HEK293 (cell line): Measurements from ENCODE around the gene CELA2A.

Source experiments
- CTCF ChIA-PET: fragments of 350-600 bp; formaldehyde crosslinking; extraction: SDS; loops from one replicate; lab custom pipeline; 2021; ENCODE audit warnings: antibody characterized with exemption; lab: Yijun Ruan, JAX
- POLR2A ChIA-PET: fragments of 300-600 bp; formaldehyde crosslinking; extraction: SDS; loops from one replicate; lab custom pipeline; 2020; ENCODE audit warnings: antibody characterized with exemption, inconsistent platforms; lab: Yijun Ruan, JAX
- H3K27ac ChIP-seq: fragments of 200-500 bp; sonication (Bioruptor generic); 2 replicates; pipeline ENCODE4 v1.5.1; 2014; ENCODE audit warnings: low read depth, low read length, control low read depth, inconsistent platforms; ENCODE audit errors: extremely low read depth
- H3K36me3 ChIP-seq, 2 experiments: fragments of 200-500 bp in 1 of 2; sonication (Bioruptor generic) in 1 of 2; 1 replicate in 1 of 2; 2 replicates in 1 of 2; pipeline ENCODE4 v1.5.1; 2014 to 2017; ENCODE audit warnings: inconsistent platforms in 2 of 2, low read length in 2 of 2; ENCODE audit not compliant: control insufficient read depth in 2 of 2, insufficient read depth in 1 of 2
- H3K4me1 ChIP-seq: fragments of 200-500 bp; sonication (Bioruptor generic); 2 replicates; pipeline ENCODE4 v1.5.1; 2014; ENCODE audit warnings: mild to moderate bottlenecking, low read length, inconsistent platforms; ENCODE audit not compliant: control insufficient read depth, insufficient read depth
- H3K4me3 ChIP-seq: 2 replicates; pipeline ENCODE4 v1.5.1; 2011; ENCODE audit warnings: low read depth, mild to moderate bottlenecking, control low read depth, low read length, moderate library complexity
- H3K9me3 ChIP-seq: fragments of 200-500 bp; sonication (Bioruptor generic); 2 replicates; pipeline ENCODE4 v1.5.1; 2014; ENCODE audit warnings: low read depth, low read length, inconsistent platforms; ENCODE audit not compliant: control insufficient read depth, insufficient read depth
- GFI1B ChIP-seq: fragments of 450-650 bp; formaldehyde crosslinking; IDR thresholded peaks from 2 replicates; pipeline ENCODE4 v1.5.1; 2016; ENCODE audit warnings: missing biosample characterization, missing genetic modification characterization
- KLF7 ChIP-seq: fragments of 450-650 bp; formaldehyde crosslinking; IDR thresholded peaks from 2 replicates; pipeline ENCODE4 v1.5.1; 2016; ENCODE audit warnings: missing biosample characterization, missing genetic modification characterization, borderline replicate concordance
- SP7 ChIP-seq: fragments of 450-650 bp; formaldehyde crosslinking; IDR thresholded peaks from 2 replicates; pipeline ENCODE4 v1.5.1; 2016; ENCODE audit warnings: missing biosample characterization, missing genetic modification characterization
- ZBTB20 ChIP-seq: fragments of 450-650 bp; formaldehyde crosslinking; IDR thresholded peaks from 2 replicates; pipeline ENCODE4 v1.5.1; 2016; ENCODE audit warnings: missing biosample characterization, missing genetic modification characterization
- ZNF132 ChIP-seq: fragments of 450-650 bp; formaldehyde crosslinking; IDR thresholded peaks from 2 replicates; pipeline ENCODE4 v1.5.1; 2017; ENCODE audit warnings: missing biosample characterization, missing genetic modification characterization, borderline replicate concordance
- ZNF138 ChIP-seq: fragments of 450-650 bp; formaldehyde crosslinking; IDR thresholded peaks from 2 replicates; pipeline ENCODE4 v1.5.1; 2016; ENCODE audit warnings: missing biosample characterization, missing genetic modification characterization, borderline replicate concordance
- ZNF24 ChIP-seq: fragments of 450-650 bp; formaldehyde crosslinking; IDR thresholded peaks from 2 replicates; pipeline ENCODE4 v1.5.1; 2016; ENCODE audit warnings: missing biosample characterization, missing genetic modification characterization
- ZNF341 ChIP-seq: fragments of 450-650 bp; formaldehyde crosslinking; IDR thresholded peaks from 2 replicates; pipeline ENCODE4; 2016; ENCODE audit warnings: low read depth, missing biosample characterization, missing genetic modification characterization
- ZNF426 ChIP-seq: fragments of 450-650 bp; formaldehyde crosslinking; IDR thresholded peaks from 2 replicates; pipeline ENCODE4 v1.5.1; 2017; ENCODE audit warnings: missing biosample characterization, missing genetic modification characterization, mild to moderate bottlenecking, inconsistent platforms, moderate library complexity
- ZNF530 ChIP-seq: fragments of 450-650 bp; formaldehyde crosslinking; IDR thresholded peaks from 2 replicates; pipeline ENCODE4 v1.5.1; 2016; ENCODE audit warnings: low read depth, missing biosample characterization, missing genetic modification characterization
- TF ChIP-seq, protein P1 (sequence below): fragments of 450-650 bp; formaldehyde crosslinking; IDR thresholded peaks from 2 replicates; pipeline ENCODE4 v1.5.1; 2016; ENCODE audit warnings: missing biosample characterization, missing genetic modification characterization
- TF ChIP-seq, protein P2 (sequence below): fragments of 450-650 bp; IDR thresholded peaks from 2 replicates; pipeline ENCODE4 v1.5.1; 2018; ENCODE audit warnings: missing biosample characterization, mild to moderate bottlenecking, missing genetic modification characterization
- TF ChIP-seq, protein P3 (sequence below): fragments of 450-650 bp; formaldehyde crosslinking; IDR thresholded peaks from 2 replicates; pipeline ENCODE4 v1.5.1; 2016; ENCODE audit warnings: missing biosample characterization, missing genetic modification characterization
- TF ChIP-seq, protein P4 (sequence below): sonication (generic); formaldehyde crosslinking; IDR thresholded peaks from 2 replicates; pipeline ENCODE4 v1.8.1; 2022; ENCODE audit warnings: mild to moderate bottlenecking, moderate library complexity, missing genetic modification reagents

CELA2A gene

DNA sequence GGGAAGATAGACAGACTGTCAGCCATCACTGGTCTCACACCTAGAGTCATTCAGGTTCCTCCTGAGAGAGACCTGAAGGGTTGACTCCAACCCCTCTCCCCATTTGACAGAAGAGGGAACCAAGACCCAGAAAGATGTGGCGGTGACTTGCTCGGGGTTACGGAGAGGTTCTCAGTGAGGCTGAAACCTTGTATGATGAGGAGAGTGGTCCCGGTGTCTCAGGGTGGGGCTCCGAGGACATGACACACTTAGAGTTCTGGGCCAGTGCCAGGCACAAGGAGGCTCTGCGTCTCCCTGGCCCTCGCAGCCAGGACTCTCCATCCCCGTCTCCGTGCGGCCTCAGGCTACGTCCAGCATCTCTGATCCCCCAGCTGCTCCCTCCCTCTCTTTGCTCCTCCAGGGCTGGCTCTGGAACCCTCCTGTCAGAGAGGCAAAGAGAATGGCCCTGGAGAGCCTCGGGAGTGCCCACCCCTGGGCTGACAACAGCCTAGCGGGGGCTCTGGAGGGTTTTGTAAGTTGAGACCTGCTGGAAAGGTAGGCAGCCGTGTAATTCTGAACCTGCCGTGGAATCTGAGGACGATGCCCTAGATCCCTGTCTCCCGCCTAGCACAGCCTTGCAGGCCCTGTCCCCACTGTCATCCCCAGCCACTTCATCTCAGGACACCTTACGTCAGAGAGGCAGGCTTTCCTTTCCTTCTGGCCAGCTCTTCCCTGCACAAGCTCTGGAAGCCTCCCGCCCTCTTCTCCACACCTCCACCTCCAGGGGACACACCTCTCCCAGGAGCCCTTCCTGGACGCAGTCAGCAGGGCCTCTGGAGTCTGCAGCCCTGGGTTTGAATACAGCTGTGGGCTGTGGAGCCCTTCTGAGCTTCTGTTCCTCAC is 42.7 kb upstream of the CELA2A start (continued):
- TF ChIP-seq, protein P1, sequence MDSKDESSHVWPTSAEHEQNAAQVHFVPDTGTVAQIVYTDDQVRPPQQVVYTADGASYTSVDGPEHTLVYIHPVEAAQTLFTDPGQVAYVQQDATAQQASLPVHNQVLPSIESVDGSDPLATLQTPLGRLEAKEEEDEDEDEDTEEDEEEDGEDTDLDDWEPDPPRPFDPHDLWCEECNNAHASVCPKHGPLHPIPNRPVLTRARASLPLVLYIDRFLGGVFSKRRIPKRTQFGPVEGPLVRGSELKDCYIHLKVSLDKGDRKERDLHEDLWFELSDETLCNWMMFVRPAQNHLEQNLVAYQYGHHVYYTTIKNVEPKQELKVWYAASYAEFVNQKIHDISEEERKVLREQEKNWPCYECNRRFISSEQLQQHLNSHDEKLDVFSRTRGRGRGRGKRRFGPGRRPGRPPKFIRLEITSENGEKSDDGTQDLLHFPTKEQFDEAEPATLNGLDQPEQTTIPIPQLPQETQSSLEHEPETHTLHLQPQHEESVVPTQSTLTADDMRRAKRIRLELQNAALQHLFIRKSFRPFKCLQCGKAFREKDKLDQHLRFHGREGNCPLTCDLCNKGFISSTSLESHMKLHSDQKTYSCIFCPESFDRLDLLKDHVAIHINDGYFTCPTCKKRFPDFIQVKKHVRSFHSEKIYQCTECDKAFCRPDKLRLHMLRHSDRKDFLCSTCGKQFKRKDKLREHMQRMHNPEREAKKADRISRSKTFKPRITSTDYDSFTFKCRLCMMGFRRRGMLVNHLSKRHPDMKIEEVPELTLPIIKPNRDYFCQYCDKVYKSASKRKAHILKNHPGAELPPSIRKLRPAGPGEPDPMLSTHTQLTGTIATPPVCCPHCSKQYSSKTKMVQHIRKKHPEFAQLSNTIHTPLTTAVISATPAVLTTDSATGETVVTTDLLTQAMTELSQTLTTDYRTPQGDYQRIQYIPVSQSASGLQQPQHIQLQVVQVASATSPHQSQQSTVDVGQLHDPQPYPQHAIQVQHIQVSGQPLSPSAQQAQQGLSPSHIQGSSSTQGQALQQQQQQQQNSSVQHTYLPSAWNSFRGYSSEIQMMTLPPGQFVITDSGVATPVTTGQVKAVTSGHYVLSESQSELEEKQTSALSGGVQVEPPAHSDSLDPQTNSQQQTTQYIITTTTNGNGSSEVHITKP (tag by site-specific recombination): no peak
- TF ChIP-seq ZNF138 (tag by site-specific recombination) (no peak), ZNF24 (tag by site-specific recombination) (no peak)

DNA sequence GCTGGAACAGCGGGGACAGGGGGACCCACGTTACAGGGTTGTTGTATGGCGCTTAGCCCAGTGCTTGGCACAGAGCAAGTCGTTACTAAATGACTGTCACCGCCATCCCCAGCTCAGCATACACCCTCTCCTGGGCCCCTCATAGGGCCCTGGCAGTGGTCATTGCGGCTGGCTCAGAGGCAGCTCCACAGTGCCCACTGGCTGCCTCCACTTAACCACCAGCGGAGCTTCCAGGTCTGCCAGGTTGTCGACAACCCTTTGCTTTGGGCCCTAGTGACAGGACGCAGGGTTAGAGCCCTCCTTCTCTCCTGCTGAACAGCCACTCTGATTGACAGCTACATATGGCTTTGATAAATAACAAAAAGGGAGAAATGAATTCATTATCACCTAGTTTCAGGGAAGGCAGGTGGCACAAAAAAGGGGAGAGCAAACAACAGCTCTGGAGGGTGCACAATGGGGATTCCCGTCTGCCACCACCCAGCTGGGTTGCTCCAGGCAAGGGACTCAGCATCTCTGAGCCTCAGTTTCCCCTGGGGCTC is 42.0 kb upstream of the CELA2A start:
- ChIA-PET POLR2A (no interaction called here), CTCF (interaction anchor here (0.6 to 1.3 kb wide), 5 partner anchors 9 to 110 kb away, joined by 3 to 4 read pairs (median 3); no protein-coding TSS in a partner anchor)
- no peaks in the 10 kb centered on the region for H3K4me1 ChIP-seq
- no peak overlapping the region for H3K4me3 ChIP-seq
- H3K27ac ChIP-seq: no peak overlapping the region
- H3K9me3 ChIP-seq: no peaks in the 10 kb centered on the region
- TF ChIP-seq ZNF341 (tag by site-specific recombination): no peak
- no peak for TF ChIP-seq ZBTB20 (tag by site-specific recombination)
- no peak for TF ChIP-seq ZNF132
- TF ChIP-seq, protein P2, sequence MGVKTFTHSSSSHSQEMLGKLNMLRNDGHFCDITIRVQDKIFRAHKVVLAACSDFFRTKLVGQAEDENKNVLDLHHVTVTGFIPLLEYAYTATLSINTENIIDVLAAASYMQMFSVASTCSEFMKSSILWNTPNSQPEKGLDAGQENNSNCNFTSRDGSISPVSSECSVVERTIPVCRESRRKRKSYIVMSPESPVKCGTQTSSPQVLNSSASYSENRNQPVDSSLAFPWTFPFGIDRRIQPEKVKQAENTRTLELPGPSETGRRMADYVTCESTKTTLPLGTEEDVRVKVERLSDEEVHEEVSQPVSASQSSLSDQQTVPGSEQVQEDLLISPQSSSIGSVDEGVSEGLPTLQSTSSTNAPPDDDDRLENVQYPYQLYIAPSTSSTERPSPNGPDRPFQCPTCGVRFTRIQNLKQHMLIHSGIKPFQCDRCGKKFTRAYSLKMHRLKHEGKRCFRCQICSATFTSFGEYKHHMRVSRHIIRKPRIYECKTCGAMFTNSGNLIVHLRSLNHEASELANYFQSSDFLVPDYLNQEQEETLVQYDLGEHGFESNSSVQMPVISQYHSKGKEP (tag by site-specific recombination): no peak
- TF ChIP-seq SP7 (tag by site-specific recombination): no peak
- TF ChIP-seq, protein P3, sequence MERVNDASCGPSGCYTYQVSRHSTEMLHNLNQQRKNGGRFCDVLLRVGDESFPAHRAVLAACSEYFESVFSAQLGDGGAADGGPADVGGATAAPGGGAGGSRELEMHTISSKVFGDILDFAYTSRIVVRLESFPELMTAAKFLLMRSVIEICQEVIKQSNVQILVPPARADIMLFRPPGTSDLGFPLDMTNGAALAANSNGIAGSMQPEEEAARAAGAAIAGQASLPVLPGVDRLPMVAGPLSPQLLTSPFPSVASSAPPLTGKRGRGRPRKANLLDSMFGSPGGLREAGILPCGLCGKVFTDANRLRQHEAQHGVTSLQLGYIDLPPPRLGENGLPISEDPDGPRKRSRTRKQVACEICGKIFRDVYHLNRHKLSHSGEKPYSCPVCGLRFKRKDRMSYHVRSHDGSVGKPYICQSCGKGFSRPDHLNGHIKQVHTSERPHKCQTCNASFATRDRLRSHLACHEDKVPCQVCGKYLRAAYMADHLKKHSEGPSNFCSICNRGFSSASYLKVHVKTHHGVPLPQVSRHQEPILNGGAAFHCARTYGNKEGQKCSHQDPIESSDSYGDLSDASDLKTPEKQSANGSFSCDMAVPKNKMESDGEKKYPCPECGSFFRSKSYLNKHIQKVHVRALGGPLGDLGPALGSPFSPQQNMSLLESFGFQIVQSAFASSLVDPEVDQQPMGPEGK (tag by site-specific recombination): no peak
- TF ChIP-seq ZNF530 (tag by site-specific recombination): no peak
- TF ChIP-seq KLF7 (tag by site-specific recombination): no peak
- TF ChIP-seq, protein P4, sequence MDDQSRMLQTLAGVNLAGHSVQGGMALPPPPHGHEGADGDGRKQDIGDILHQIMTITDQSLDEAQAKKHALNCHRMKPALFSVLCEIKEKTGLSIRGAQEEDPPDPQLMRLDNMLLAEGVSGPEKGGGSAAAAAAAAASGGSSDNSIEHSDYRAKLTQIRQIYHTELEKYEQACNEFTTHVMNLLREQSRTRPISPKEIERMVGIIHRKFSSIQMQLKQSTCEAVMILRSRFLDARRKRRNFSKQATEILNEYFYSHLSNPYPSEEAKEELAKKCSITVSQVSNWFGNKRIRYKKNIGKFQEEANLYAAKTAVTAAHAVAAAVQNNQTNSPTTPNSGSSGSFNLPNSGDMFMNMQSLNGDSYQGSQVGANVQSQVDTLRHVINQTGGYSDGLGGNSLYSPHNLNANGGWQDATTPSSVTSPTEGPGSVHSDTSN: no peak
- no peak for TF ChIP-seq ZNF426
- no peak for TF ChIP-seq GFI1B (tag by site-specific recombination)
- peaks cover 0 to 21% of the 10 kb centered on the region in 2 experiments; a peak in 1 of 3 replicates for H3K36me3 ChIP-seq
